Suprapubic skin (tissue), 4 donors: Measurements from ENCODE around the gene SRRM3. TPM values are rescaled to one million over a fixed set of nuclear protein-coding genes. Genes with fewer than 3 reads are reported as not detected.
"Not testable (repeated sequence)": the region's sequence is repeated elsewhere in the genome, so short reads cannot be mapped to it uniquely, and the experiment has no call there.

Experiments used
- DNase-seq, 2 donors: peaks; one replicate each; pipeline ENCODE4 v3.0.0-alpha.2; 2019; ENCODE audit warnings: low spot score in 2 of 2
- H3K27ac ChIP-seq: fragments of 200-600 bp; sonication (generic); one replicate; pipeline ENCODE4 v1.5.1; 2019
- H3K27me3 ChIP-seq: fragments of 200-600 bp; sonication (generic); one replicate; pipeline ENCODE4 v1.5.1; 2019
- H3K36me3 ChIP-seq: fragments of 200-600 bp; sonication (generic); one replicate; pipeline ENCODE4 v1.5.1; 2019
- H3K4me1 ChIP-seq: fragments of 200-600 bp; sonication (generic); one replicate; pipeline ENCODE4 v1.5.1; 2019
- H3K4me3 ChIP-seq: fragments of 200-600 bp; sonication (generic); one replicate; pipeline ENCODE4 v1.5.1; 2019; ENCODE audit warnings: mild to moderate bottlenecking
- H3K9me3 ChIP-seq: fragments of 200-600 bp; sonication (generic); one replicate; pipeline ENCODE4 v1.5.1; 2019
- EP300 ChIP-seq: sonication (generic); formaldehyde crosslinking; IDR thresholded peaks from one replicate; pipeline ENCODE4 v1.6.1; 2017; ENCODE audit warnings: antibody characterized with exemption
- POLR2A ChIP-seq, 2 donors: fragments of 450-650 bp; IDR thresholded peaks; one replicate each; pipeline ENCODE4 v1.6.1; 2017; ENCODE audit warnings: antibody characterized with exemption in 2 of 2, mild to moderate bottlenecking in 2 of 2, moderate library complexity in 2 of 2
- POLR2AphosphoS5 ChIP-seq, 3 donors: sonication (generic); formaldehyde crosslinking; IDR thresholded peaks; one replicate each; pipeline ENCODE4 v1.6.1; 2017; ENCODE audit warnings: antibody characterized with exemption in 3 of 3
- WGBS: methylation state at CpG from one replicate; pipeline ENCODE4 v1.1.5; 2018; 5-methylcytosine and 5-hydroxymethylcytosine counted together
- total RNA-seq, 4 donors: library from RNA; depleted of rRNA; stranded (reverse); fragments of >200 nt; gene quantifications; one replicate each; pipeline ENCODE4 v1.1.0, GENCODE V29; 2016
- TF ChIP-seq, protein P1 (sequence below), 2 donors: fragments of 200-600 bp in 1 of 2; fragments of 450-650 bp in 1 of 2; sonication (generic) in 1 of 2; IDR thresholded peaks; one replicate each; pipeline ENCODE4 v1.5.1; 2016 to 2019; ENCODE audit warnings: antibody characterized with exemption in 2 of 2, mild to moderate bottlenecking in 1 of 2, moderate library complexity in 1 of 2

The SRRM3 gene
- total RNA-seq, 4 donors from 2014 or later, result 5.6 to 8.5 (median 7.7) TPM

DNA sequence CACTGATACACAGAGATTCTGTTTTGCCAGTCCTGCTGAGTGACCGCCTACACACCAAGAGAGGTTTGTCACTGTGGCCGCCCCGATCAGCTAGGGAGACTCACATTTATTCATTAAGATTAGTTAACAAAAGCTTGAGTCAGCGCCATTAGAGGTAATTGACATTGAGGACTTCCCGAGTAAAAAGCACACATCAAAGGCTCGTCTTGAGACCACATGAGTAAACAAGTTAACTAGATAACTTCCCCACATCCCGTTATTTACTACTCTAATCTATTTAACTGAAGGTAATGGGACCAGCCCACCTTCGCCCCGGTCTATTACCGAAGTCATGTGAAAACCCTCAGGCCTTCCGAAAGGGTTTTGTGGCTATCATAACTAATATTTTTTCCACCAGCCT, 23.0 kb downstream of the SRRM3 start:
- H3K27me3 ChIP-seq, result peaks cover 78% of the 10 kb centered on the region
- no peaks in the 10 kb centered on the region for H3K9me3 ChIP-seq
- no peaks in the 10 kb centered on the region for H3K4me1 ChIP-seq
- TF ChIP-seq EP300, result no peak
- TF ChIP-seq POLR2A (IDR thresholded peaks at IDR 0.05), result no peak
- TF ChIP-seq, protein P1, sequence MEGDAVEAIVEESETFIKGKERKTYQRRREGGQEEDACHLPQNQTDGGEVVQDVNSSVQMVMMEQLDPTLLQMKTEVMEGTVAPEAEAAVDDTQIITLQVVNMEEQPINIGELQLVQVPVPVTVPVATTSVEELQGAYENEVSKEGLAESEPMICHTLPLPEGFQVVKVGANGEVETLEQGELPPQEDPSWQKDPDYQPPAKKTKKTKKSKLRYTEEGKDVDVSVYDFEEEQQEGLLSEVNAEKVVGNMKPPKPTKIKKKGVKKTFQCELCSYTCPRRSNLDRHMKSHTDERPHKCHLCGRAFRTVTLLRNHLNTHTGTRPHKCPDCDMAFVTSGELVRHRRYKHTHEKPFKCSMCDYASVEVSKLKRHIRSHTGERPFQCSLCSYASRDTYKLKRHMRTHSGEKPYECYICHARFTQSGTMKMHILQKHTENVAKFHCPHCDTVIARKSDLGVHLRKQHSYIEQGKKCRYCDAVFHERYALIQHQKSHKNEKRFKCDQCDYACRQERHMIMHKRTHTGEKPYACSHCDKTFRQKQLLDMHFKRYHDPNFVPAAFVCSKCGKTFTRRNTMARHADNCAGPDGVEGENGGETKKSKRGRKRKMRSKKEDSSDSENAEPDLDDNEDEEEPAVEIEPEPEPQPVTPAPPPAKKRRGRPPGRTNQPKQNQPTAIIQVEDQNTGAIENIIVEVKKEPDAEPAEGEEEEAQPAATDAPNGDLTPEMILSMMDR (IDR thresholded peaks at IDR 0.05), result no peak
- TF ChIP-seq POLR2AphosphoS5 (IDR thresholded peaks at IDR 0.05), result no peak
- H3K36me3 ChIP-seq, result no peaks in the 10 kb centered on the region
- no peak for DNase-seq
- no peak overlapping the region for H3K4me3 ChIP-seq
- H3K27ac ChIP-seq, result no peak overlapping the region
- 34% methylated on average over 11 of the region's 11 CpGs for WGBS

DNA sequence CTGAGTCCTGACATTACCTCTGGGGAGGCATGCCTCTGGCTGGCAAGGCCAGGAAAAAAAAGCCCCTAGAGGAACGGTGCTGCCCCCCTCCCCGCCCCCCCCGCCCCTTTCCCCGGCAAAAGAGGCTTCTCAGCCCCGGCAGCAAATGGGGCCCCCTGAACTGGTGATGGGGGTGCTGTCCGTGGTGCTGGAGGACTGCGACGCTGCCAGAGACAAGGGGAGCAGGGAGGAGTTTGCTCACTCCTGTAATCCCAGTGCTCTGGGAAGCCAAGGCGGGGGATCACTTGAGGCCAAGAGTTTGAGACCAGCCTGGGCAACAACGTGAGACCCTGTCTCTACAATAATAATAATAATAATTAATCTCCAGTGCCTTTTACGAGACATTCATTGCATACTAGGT, 23.7 kb downstream of the SRRM3 start:
- Histone ChIP-seq H3K36me3 (no peaks in the 10 kb centered on the region), H3K4me1 (no peaks in the 10 kb centered on the region), H3K27ac (no peak overlapping the region), H3K27me3 (peaks cover 80% of the 10 kb centered on the region), H3K9me3 (no peaks in the 10 kb centered on the region), H3K4me3 (no peak overlapping the region)
- DNase-seq, result no peak
- 13% methylated on average over 11 of the region's 11 CpGs for WGBS
- TF ChIP-seq, protein P1 (IDR thresholded peaks at IDR 0.05), result no peak
- no peak for TF ChIP-seq EP300
- no peak for TF ChIP-seq POLR2A (IDR thresholded peaks at IDR 0.05)
- no peak for TF ChIP-seq POLR2AphosphoS5 (IDR thresholded peaks at IDR 0.05)

DNA sequence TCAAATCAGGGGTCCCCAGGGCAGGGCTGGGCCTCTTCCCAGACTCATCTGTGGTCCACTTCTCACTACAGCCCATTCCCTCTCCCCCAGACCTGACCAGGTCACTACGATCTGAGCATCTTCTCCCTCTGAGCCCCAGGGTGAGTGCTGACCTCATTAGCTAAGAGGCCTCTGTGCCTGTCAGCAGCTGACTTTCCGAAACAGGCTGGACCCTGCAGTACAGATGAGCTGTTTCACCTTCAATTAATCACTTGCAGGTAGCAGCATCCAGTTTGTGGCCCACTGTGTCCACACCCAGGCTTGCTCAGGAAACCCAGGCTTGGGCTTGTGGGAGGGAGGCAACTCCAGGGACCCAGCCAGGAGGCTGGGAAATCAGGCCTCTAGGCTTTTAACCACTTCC, 24.3 kb downstream of the SRRM3 start:
- H3K4me1 ChIP-seq, result no peaks in the 10 kb centered on the region
- peaks cover 78% of the 10 kb centered on the region for H3K27me3 ChIP-seq
- H3K4me3 ChIP-seq, result no peak overlapping the region
- WGBS, result 63% methylated on average over 2 of the region's 2 CpGs
- TF ChIP-seq, protein P1 (IDR thresholded peaks at IDR 0.05), result no peak
- no peaks in the 10 kb centered on the region for H3K9me3 ChIP-seq
- no peaks in the 10 kb centered on the region for H3K36me3 ChIP-seq
- no peak for DNase-seq
- H3K27ac ChIP-seq, result no peak overlapping the region

DNA sequence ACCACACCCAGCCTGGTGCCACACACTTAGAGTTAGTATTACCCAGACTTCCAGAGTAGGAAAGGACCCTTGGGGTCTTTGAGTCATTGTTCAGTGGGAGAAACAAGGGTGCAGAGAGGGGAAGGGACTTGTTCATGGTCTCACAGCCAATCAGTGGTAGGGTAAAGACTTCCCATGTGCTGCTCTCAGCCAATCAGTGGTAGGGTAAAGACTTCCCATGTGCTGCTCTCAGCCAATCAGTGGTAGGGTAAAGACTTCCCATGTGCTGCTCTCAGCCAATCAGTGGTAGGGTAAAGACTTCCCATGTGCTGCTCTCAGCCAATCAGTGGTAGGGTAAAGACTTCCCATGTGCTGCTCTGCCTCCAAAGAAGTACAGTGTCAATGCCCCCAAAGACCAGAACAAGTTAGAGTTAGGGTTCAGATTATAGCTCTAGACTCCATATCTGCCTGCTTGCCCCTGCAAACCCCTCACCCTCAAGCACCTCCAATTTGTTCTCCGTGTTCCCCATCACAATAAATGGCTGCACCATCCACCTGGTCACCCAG, 25.3 kb downstream of the SRRM3 start:
- H3K27ac ChIP-seq, H3K4me1 ChIP-seq, DNase-seq, H3K36me3 ChIP-seq, H3K9me3 ChIP-seq, H3K4me3 ChIP-seq: not testable (repeated sequence)
- peaks cover 84% of the 10 kb centered on the region for H3K27me3 ChIP-seq
- 90% methylated on average over 1 of the region's 1 CpG for WGBS

DNA sequence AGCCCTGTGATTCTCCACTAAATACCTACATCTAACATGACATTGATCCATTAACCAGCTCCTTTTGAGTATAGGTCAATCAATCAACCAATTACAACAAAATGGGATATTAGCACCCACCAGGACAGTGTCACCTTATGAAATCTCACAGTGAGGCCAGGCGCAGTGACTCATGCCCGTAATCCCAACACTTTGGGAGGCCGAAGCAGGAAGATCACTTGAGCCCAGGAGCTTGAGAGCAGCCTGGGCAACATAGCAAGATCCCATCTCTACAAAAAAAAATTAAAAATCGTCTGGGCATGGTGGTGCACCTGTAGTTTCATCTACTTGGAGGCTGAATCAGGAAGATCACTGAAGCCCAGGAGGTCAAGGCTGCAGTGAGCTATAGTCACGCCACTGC, 28.5 kb downstream of the SRRM3 start:
- no peak for TF ChIP-seq EP300
- TF ChIP-seq POLR2AphosphoS5 (IDR thresholded peaks at IDR 0.05), result no peak
- TF ChIP-seq, protein P1 (IDR thresholded peaks at IDR 0.05), result no peak
- no peak for TF ChIP-seq POLR2A (IDR thresholded peaks at IDR 0.05)
- H3K36me3 ChIP-seq, result no peaks in the 10 kb centered on the region
- H3K9me3 ChIP-seq, result no peaks in the 10 kb centered on the region
- peaks cover 85% of the 10 kb centered on the region for H3K27me3 ChIP-seq
- H3K27ac ChIP-seq, result no peak overlapping the region
- DNase-seq, result no peak
- no peak overlapping the region for H3K4me3 ChIP-seq
- peaks cover 7% of the 10 kb centered on the region for H3K4me1 ChIP-seq
- WGBS, result 87% methylated on average over 5 of the region's 5 CpGs

- peaks cover 82% of the 10 kb centered on the region for H3K27me3 ChIP-seq
- TF ChIP-seq POLR2AphosphoS5 (IDR thresholded peaks at IDR 0.05), result no peak
- TF ChIP-seq, protein P1 (IDR thresholded peaks at IDR 0.05), result no peak
- no peak for TF ChIP-seq EP300
- TF ChIP-seq POLR2A (IDR thresholded peaks at IDR 0.05), result no peak
These were observed 29.4 kb downstream of the SRRM3 start for GRCh38 chr7:76231071-76231470.

More at GRCh38 chr7:76231071-76231470, 29.4 kb downstream of the SRRM3 start:
- Histone ChIP-seq H3K9me3 (no peaks in the 10 kb centered on the region), H3K4me1 (peaks cover 8% of the 10 kb centered on the region), H3K27ac (no peak overlapping the region), H3K36me3 (no peaks in the 10 kb centered on the region), H3K4me3 (no peak overlapping the region)
- 58% methylated on average over 6 of the region's 6 CpGs for WGBS
- DNase-seq, result no peak
